ENCODE measurements around the gene FCHSD1. TPM values are rescaled to one million over a fixed set of nuclear protein-coding genes. Genes with fewer than 3 reads are reported as not detected.
A peak's percentile ranks its signal among the peaks of the same experiment; 100 is the strongest.

FCHSD1 gene
- total and polyA plus RNA-seq, 2 of the 4 experiments (the other 2 are of a cell fraction): 33.2 to 62.1 TPM

GRCh38 chr5:141615991-141616720 lies 35.1 kb downstream of the FCHSD1 start:
- 90% methylated on average over 2 of the region's 9 CpGs; no CpG with 5 or more reads in 1 of the 2 experiments for WGBS, 2 experiments (ENCODE audit: extremely low coverage in 2 of 2, insufficient read length in 1 of 2)
- ATAC-seq (ENCODE audit: low read depth) (no peak), DNase-seq (no peak)
- Histone ChIP-seq H3K27ac (ENCODE audit: insufficient read depth, low read length) (no peak overlapping the region), H3K4me2 (ENCODE audit: low read depth, low read length) (no peak overlapping the region), H3K18ac (ENCODE audit: low read depth, low read length) (no peak overlapping the region), H3K14ac (replicated peaks; ENCODE audit: low read depth, low read length) (no peak overlapping the region), H2AK9ac (replicated peaks; ENCODE audit: low read depth, low read length, poor library complexity) (no peak overlapping the region), H4K5ac (ENCODE audit: low read depth, low read length) (no peak overlapping the region), H4K91ac (ENCODE audit: insufficient read depth, low read depth, low read length) (no peak overlapping the region), H4K20me1 (ENCODE audit: insufficient read depth, low read length) (peaks cover 3% of the 10 kb centered on the region; the same call in 1 of the 2 replicates), H2BK20ac (ENCODE audit: low read depth, low read length) (no peak overlapping the region), H2BK5ac (ENCODE audit: low read depth, low read length, poor library complexity, severe bottlenecking) (no peak overlapping the region), H2BK120ac (ENCODE audit: low read depth, low read length) (no peak overlapping the region), H3K9me1 (ENCODE audit: insufficient read depth, low read length) (no peaks in the 10 kb centered on the region; the same call in 1 of the 2 replicates), H3K9me3 (ENCODE audit: control insufficient read depth, insufficient read depth, low read length) (no peaks in the 10 kb centered on the region), H3K9ac (ENCODE audit: low read depth, low read length) (no peak overlapping the region), H3K27me3 (ENCODE audit: control insufficient read depth, insufficient read depth, low read length) (no peaks in the 10 kb centered on the region), H3K56ac (ENCODE audit: extremely low read depth, insufficient read depth, low read length) (no peak overlapping the region), H3K23ac (ENCODE audit: low read depth, low read length) (peak overlapping the region; percentile 47; the same call in 1 of the 2 replicates), H4K8ac (ENCODE audit: low read depth in 2 of 2, low read length in 2 of 2) (no peak overlapping the region), H2AFZ (replicated peaks; ENCODE audit: low read length, poor library complexity) (no peak overlapping the region), H2BK15ac (ENCODE audit: low read depth, low read length) (no peak overlapping the region), H3K79me1 (ENCODE audit: low read depth in 1 of 2, low read length in 2 of 2) (peaks cover 14 to 43% of the 10 kb centered on the region in 2 experiments), H3K4ac (ENCODE audit: low read depth, low read length) (no peak overlapping the region), H3K36me3 (ENCODE audit: control insufficient read depth, insufficient read depth, low read length) (peaks cover 6% of the 10 kb centered on the region), H3K4me3 (ENCODE audit: insufficient read depth, low read depth, low read length) (no peak overlapping the region), H2AK5ac (ENCODE audit: low read depth, low read length) (no peak overlapping the region), H3K4me1 (ENCODE audit: control insufficient read depth, insufficient read depth, low read length) (0 out of 2 replicates have a peak, but pooled peaks cover 3% of the 10 kb centered on the region)
- ChIA-PET CTCF (interaction anchor here (1.1 to 6.7 kb wide), 2 partner anchors 8 to 23 kb away, joined by 5 to 94 read pairs; no protein-coding TSS in a partner anchor), POLR2A (ENCODE audit: unreplicated experiment) (no interaction called here)
- intact Hi-C loops (cut with micrococcal nuclease): no loop called here
- dilution Hi-C loops (cut with HindIII; ENCODE audit: low sequenced_read_pairs, unreplicated experiment): no loop called here
- BruUV-seq (replicated peaks): no TSS peak
- in situ Hi-C loops (cut with MboI; ENCODE audit: low sequenced_read_pairs): no loop called here
- no peak for TF ChIP-seq MAZ (IDR thresholded peaks at IDR 0.05; ENCODE audit: borderline replicate concordance, low read depth, low read length)
- TF ChIP-seq CEBPB (IDR thresholded peaks at IDR 0.05; ENCODE audit: low read depth, low read length): no peak
- TF ChIP-seq MAFK (IDR thresholded peaks at IDR 0.05; ENCODE audit: low read depth, low read length): no peak
- no peak for TF ChIP-seq RCOR1 (IDR thresholded peaks at IDR 0.05; ENCODE audit: insufficient replicate concordance, low read length)
- no peak for TF ChIP-seq BHLHE40 (IDR thresholded peaks at IDR 0.05; ENCODE audit: low read depth, low read length)
- no peak for TF ChIP-seq ELK1 (IDR thresholded peaks at IDR 0.05; ENCODE audit: borderline replicate concordance, low read depth, low read length)
- no peak for TF ChIP-seq RAD21 (IDR thresholded peaks at IDR 0.05; ENCODE audit: low read length)
- no peak for TF ChIP-seq NFE2L2 (IDR thresholded peaks at IDR 0.05; ENCODE audit: low read depth, low read length)
- TF ChIP-seq POLR2A (IDR thresholded peaks at IDR 0.05; ENCODE audit: low read depth, low read length): no peak
- TF ChIP-seq MXI1 (IDR thresholded peaks at IDR 0.05; ENCODE audit: borderline replicate concordance, low read depth, low read length): no peak
- no peak for TF ChIP-seq SMC3 (IDR thresholded peaks at IDR 0.05; ENCODE audit: low read depth, low read length)
- no peak for TF ChIP-seq FOS (IDR thresholded peaks at IDR 0.05; ENCODE audit: low read depth, low read length)
- no peak for TF ChIP-seq USF2 (IDR thresholded peaks at IDR 0.05; ENCODE audit: low read depth, low read length)
- no peak for TF ChIP-seq CTCF (conservative IDR thresholded peaks at IDR 0.05; ENCODE audit: low read depth, low read length)
- no peak for TF ChIP-seq CHD1 (IDR thresholded peaks at IDR 0.05; ENCODE audit: low read depth, low read length)

All from IMR-90 (cell line).